ENCODE measurements around the gene FAM163A.
"Not testable (repeated sequence)": the region's sequence is repeated elsewhere in the genome, so short reads cannot be mapped to it uniquely, and the experiment has no call there.

FAM163A gene

GRCh38 chr1:179816196-179816960 lies 73.3 kb downstream of the FAM163A start:
- DNase-seq (ENCODE audit: low read depth in 2 of 2): no peak

- DNase-seq (ENCODE audit: low read depth in 2 of 2): no peak
These were observed 74.0 kb downstream of the FAM163A start for GRCh38 chr1:179817056-179817455.

- DNase-seq (ENCODE audit: low read depth in 2 of 2): no peak
These were observed 74.7 kb downstream of the FAM163A start for GRCh38 chr1:179817789-179818188.

- no peak for DNase-seq (ENCODE audit: low read depth in 2 of 2)
These were observed 75.2 kb downstream of the FAM163A start for GRCh38 chr1:179818260-179818659.

GRCh38 chr1:179818743-179819173 lies 75.7 kb downstream of the FAM163A start:
- no peak for DNase-seq (ENCODE audit: low read depth in 2 of 2)

- no peak for DNase-seq (ENCODE audit: low read depth in 2 of 2)
These were observed 77.3 kb downstream of the FAM163A start for GRCh38 chr1:179820226-179820970.

GRCh38 chr1:179821524-179821923 lies 78.4 kb downstream of the FAM163A start:
- DNase-seq (ENCODE audit: low read depth in 2 of 2): no peak

- DNase-seq (ENCODE audit: low read depth in 2 of 2): no peak
These were observed 79.0 kb downstream of the FAM163A start for GRCh38 chr1:179822065-179822464.

GRCh38 chr1:179823693-179824092 lies 80.6 kb downstream of the FAM163A start:
- DNase-seq (ENCODE audit: low read depth in 2 of 2): no peak

GRCh38 chr1:179824265-179824664 lies 81.2 kb downstream of the FAM163A start:
- DNase-seq (ENCODE audit: low read depth in 2 of 2): no peak

GRCh38 chr1:179825206-179825605 lies 82.1 kb downstream of the FAM163A start:
- DNase-seq (ENCODE audit: low read depth in 2 of 2): no peak

GRCh38 chr1:179825798-179826460 lies 82.8 kb downstream of the FAM163A start:
- no peak for DNase-seq (ENCODE audit: low read depth in 2 of 2)

- DNase-seq (ENCODE audit: low read depth in 2 of 2): no peak
These were observed 83.7 kb downstream of the FAM163A start for GRCh38 chr1:179826626-179827280.

- no peak for DNase-seq (ENCODE audit: low read depth in 2 of 2)
These were observed 85.5 kb downstream of the FAM163A start for GRCh38 chr1:179828554-179829110.

- DNase-seq (ENCODE audit: low read depth in 2 of 2): no peak
These were observed 88.1 kb downstream of the FAM163A start for GRCh38 chr1:179831225-179831624.

- DNase-seq (ENCODE audit: low read depth in 2 of 2): no peak
These were observed 89.0 kb downstream of the FAM163A start for GRCh38 chr1:179831852-179832699.

GRCh38 chr1:179836686-179837445 lies 93.8 kb downstream of the FAM163A start:
- DNase-seq (ENCODE audit: low read depth in 2 of 2): not testable (repeated sequence)

GRCh38 chr1:179840107-179840506 lies 97.0 kb downstream of the FAM163A start:
- DNase-seq (ENCODE audit: low read depth in 2 of 2): no peak

- DNase-seq (ENCODE audit: low read depth in 2 of 2): no peak
These were observed 105.1 kb downstream of the FAM163A start for GRCh38 chr1:179848233-179848632.

GRCh38 chr1:179853102-179853501 lies 110.0 kb downstream of the FAM163A start:
- DNase-seq (ENCODE audit: low read depth in 2 of 2): no peak
